ENCODE data around the gene KIRREL1.
A peak's percentile ranks its signal among the peaks of the same experiment; 100 is the strongest.

Gene KIRREL1

GRCh38 chr1:157961805-157962762 is 31.4 kb upstream of the KIRREL1 start:
- ChIA-PET CTCF (interaction anchor here (0.9 to 7.6 kb wide), 15 partner anchors 10 to 1134 kb away, joined by 3 to 64 read pairs (median 6); a partner anchor contains a TSS), POLR2A (no interaction called here)
- no peak for DNase-seq (ENCODE audit: extremely low spot score)
- no peak for TF ChIP-seq CTCF (IDR thresholded peaks at IDR 0.05; ENCODE audit: control extremely low read depth, extremely low read depth, low read depth, missing control alignments)

GRCh38 chr1:157963713-157964112 is 29.7 kb upstream of the KIRREL1 start:
- ChIA-PET CTCF (interaction anchor here (0.7 to 7.6 kb wide), 17 partner anchors 9 to 162 kb away, joined by 3 to 64 read pairs (median 6); a partner anchor contains a TSS), POLR2A (no interaction called here)
- TF ChIP-seq CTCF (IDR thresholded peaks at IDR 0.05; ENCODE audit: control extremely low read depth, extremely low read depth, low read depth, missing control alignments) = peak; percentile 85
- DNase-seq (ENCODE audit: extremely low spot score) = peak; percentile 65

GRCh38 chr1:157965584-157965983 is 27.9 kb upstream of the KIRREL1 start:
- no peak for TF ChIP-seq CTCF (IDR thresholded peaks at IDR 0.05; ENCODE audit: control extremely low read depth, extremely low read depth, low read depth, missing control alignments)
- CTCF ChIA-PET = interaction anchor here (1.7 to 7.6 kb wide), 3 partner anchors 25 to 160 kb away, joined by 4 to 64 read pairs (median 24); a partner anchor contains a TSS
- POLR2A ChIA-PET = no interaction called here
- DNase-seq (ENCODE audit: extremely low spot score) = no peak

GRCh38 chr1:157966031-157966537 is 27.4 kb upstream of the KIRREL1 start:
- CTCF ChIA-PET = interaction anchor here (1.7 to 7.6 kb wide), 3 partner anchors 25 to 160 kb away, joined by 4 to 64 read pairs (median 24); a partner anchor contains a TSS
- POLR2A ChIA-PET = no interaction called here
- TF ChIP-seq CTCF (IDR thresholded peaks at IDR 0.05; ENCODE audit: control extremely low read depth, extremely low read depth, low read depth, missing control alignments) = no peak
- DNase-seq (ENCODE audit: extremely low spot score) = no peak

GRCh38 chr1:157967205-157967604 is 26.2 kb upstream of the KIRREL1 start:
- ChIA-PET CTCF (interaction anchor here (1.1 to 3.1 kb wide), 5 partner anchors 8 to 160 kb away, joined by 4 to 23 read pairs (median 7); no protein-coding TSS in a partner anchor), POLR2A (no interaction called here)
- DNase-seq (ENCODE audit: extremely low spot score) = no peak
- TF ChIP-seq CTCF (IDR thresholded peaks at IDR 0.05; ENCODE audit: control extremely low read depth, extremely low read depth, low read depth, missing control alignments) = no peak

GRCh38 chr1:157968508-157968907 is 24.9 kb upstream of the KIRREL1 start:
- no peak for DNase-seq (ENCODE audit: extremely low spot score)
- ChIA-PET POLR2A (no interaction called here), CTCF (interaction anchor here (0.7 to 3.1 kb wide), 8 partner anchors 8 to 158 kb away, joined by 3 to 23 read pairs (median 7); no protein-coding TSS in a partner anchor)
- TF ChIP-seq CTCF (IDR thresholded peaks at IDR 0.05; ENCODE audit: control extremely low read depth, extremely low read depth, low read depth, missing control alignments) = no peak
